HepG2 (cell line): ENCODE results near the gene TEKT5. TPM values are rescaled to one million over a fixed set of nuclear protein-coding genes. Genes with fewer than 3 reads are reported as not detected.

Experiments
- AGO2 ChIP-seq: fragments of 200-400 bp; formaldehyde crosslinking; optimal IDR thresholded peaks from 2 replicates; pipeline ENCODE3; 2017; ENCODE audit warnings: mild to moderate bottlenecking, low read depth, low read length, moderate library complexity
- ATF1 ChIP-seq: IDR thresholded peaks from 2 replicates; pipeline ENCODE4 v1.6.1; 2016; ENCODE audit warnings: mild to moderate bottlenecking, control low read depth
- CHD4 ChIP-seq: fragments of 200-600 bp; sonication (generic); IDR thresholded peaks from 2 replicates; pipeline ENCODE4 v1.7.0; 2017; ENCODE audit warnings: mild to moderate bottlenecking, low read length, borderline replicate concordance
- NFYB ChIP-seq: sonication (generic); formaldehyde crosslinking; IDR thresholded peaks from 2 replicates; pipeline ENCODE4 v1.4.0; 2020; ENCODE audit warnings: missing genetic modification reagents
- PHF8 ChIP-seq: sonication (generic); formaldehyde crosslinking; IDR thresholded peaks from 2 replicates; pipeline ENCODE4 v1.5.0; 2020; ENCODE audit warnings: missing genetic modification reagents
- WIZ ChIP-seq: sonication (generic); formaldehyde crosslinking; IDR thresholded peaks from 2 replicates; pipeline ENCODE4 v1.5.1; 2020; ENCODE audit warnings: mild to moderate bottlenecking, missing genetic modification reagents
- ZBTB20 ChIP-seq: sonication (generic); formaldehyde crosslinking; IDR thresholded peaks from 2 replicates; pipeline ENCODE4 v1.8.1; 2023; ENCODE audit warnings: missing genetic modification reagents, low read depth, mild to moderate bottlenecking, borderline replicate concordance
- ZBTB7B ChIP-seq: sonication (generic); formaldehyde crosslinking; IDR thresholded peaks from 2 replicates; pipeline ENCODE4 v1.4.0; 2020; ENCODE audit warnings: missing genetic modification reagents
- ZNF354B ChIP-seq: sonication (generic); formaldehyde crosslinking; IDR thresholded peaks from 2 replicates; pipeline ENCODE4 v1.8.0; 2022; ENCODE audit warnings: mild to moderate bottlenecking, missing genetic modification reagents
- ZNF382 ChIP-seq: sonication (generic); formaldehyde crosslinking; IDR thresholded peaks from 2 replicates; pipeline ENCODE4 v1.5.0; 2020; ENCODE audit warnings: missing genetic modification reagents, mild to moderate bottlenecking, borderline replicate concordance
- ZNF441 ChIP-seq: sonication (generic); formaldehyde crosslinking; IDR thresholded peaks from 2 replicates; pipeline ENCODE4 v1.7.0; 2021; ENCODE audit warnings: missing genetic modification reagents, borderline replicate concordance
- ZNF547 ChIP-seq: sonication (generic); formaldehyde crosslinking; IDR thresholded peaks from 2 replicates; pipeline ENCODE4 v1.5.1; 2020; ENCODE audit warnings: mild to moderate bottlenecking, missing genetic modification reagents
- ZNF652 ChIP-seq: IDR thresholded peaks from 2 replicates; pipeline ENCODE4 v1.6.1; 2016; ENCODE audit warnings: low read depth, borderline replicate concordance
- ZNF768 ChIP-seq: sonication (generic); formaldehyde crosslinking; IDR thresholded peaks from 2 replicates; pipeline ENCODE4 v1.4.0; 2020; ENCODE audit warnings: missing genetic modification reagents
- polyA plus RNA-seq, 8 experiments: library from polyadenylated mRNA; depleted of rRNA in 3 of 8; stranded (reverse) in 7 of 8; unstranded in 1 of 8; fragments of >200 nt; fragmentation: Illumina TruSeq in 4 of 8; extraction: Trizol in 4 of 8; gene quantifications; 2 replicates each; pipeline versions ENCODE4 v1.2.1 to v1.2.3, GENCODE V29; 2011 to 2016; ENCODE audit warnings: low read depth in 4 of 8, missing spikeins in 1 of 8, mixed read lengths in 1 of 8; ENCODE audit not compliant: insufficient read depth in 1 of 8
- total RNA-seq, 5 experiments: library from RNA; depleted of rRNA; stranded (reverse); fragments of >200 nt; fragmentation: Illumina TruSeq; extraction: Trizol; gene quantifications; 2 replicates each; pipeline ENCODE4 v1.2.3, GENCODE V29; 2016; ENCODE audit warnings: low read depth in 1 of 5
- TF ChIP-seq, protein P1 (sequence below): sonication (generic); formaldehyde crosslinking; IDR thresholded peaks from 2 replicates; pipeline ENCODE4 v1.5.0; 2020; ENCODE audit warnings: mild to moderate bottlenecking, missing genetic modification reagents, borderline replicate concordance
- TF ChIP-seq, protein P2 (sequence below): sonication (generic); formaldehyde crosslinking; IDR thresholded peaks from 2 replicates; pipeline ENCODE4 v1.5.0; 2020; ENCODE audit warnings: missing genetic modification reagents, mild to moderate bottlenecking, borderline replicate concordance
- TF ChIP-seq, protein P3 (sequence below): sonication (generic); formaldehyde crosslinking; IDR thresholded peaks from 2 replicates; pipeline ENCODE4 v1.4.0; 2020; ENCODE audit warnings: missing genetic modification reagents, borderline replicate concordance
- TF ChIP-seq, protein P4 (sequence below): sonication (generic); formaldehyde crosslinking; IDR thresholded peaks from 2 replicates; pipeline ENCODE4 v1.8.1; 2023; ENCODE audit warnings: missing genetic modification reagents, mild to moderate bottlenecking, borderline replicate concordance

TEKT5 gene
- total and polyA plus RNA-seq, 2 of the 13 experiments (the other 11 are each of a cell fraction or from before 2014, with no cell fraction given) = 0.16 TPM; not detected in 1

DNA sequence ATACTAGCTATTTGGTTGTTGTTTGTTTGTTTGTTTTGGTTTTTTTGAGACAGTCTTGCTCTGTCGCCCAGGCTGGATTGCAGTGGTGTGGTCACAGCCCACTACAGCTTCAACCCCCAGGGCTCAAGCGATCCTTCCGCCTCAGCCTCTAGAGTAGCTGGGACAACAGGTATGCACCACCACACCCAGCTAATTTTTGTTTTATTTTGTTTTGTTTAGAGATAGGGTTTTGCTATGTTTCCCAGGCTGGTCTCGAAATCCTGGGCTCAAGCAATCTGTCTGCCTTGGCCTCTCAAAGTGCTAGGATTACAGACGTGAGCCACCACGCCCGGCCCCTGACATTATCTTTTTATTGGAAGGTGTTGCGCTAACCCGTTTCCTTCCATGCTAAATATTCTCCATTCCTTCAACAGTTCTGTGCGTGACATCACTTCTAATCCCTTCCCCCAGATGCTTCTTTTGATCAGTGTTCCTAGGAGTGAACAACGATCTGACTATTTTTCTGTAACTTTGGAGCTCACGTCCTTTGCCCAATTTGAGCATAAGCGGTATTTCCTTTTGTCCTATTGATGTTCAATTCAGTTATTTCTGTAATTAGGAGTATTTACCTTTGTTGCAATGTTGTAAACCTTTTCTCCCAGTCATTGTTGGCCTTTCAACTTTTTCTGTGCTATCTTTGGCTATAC lies 84.1 kb downstream of the TEKT5 start (continued):
- TF ChIP-seq, protein P1, sequence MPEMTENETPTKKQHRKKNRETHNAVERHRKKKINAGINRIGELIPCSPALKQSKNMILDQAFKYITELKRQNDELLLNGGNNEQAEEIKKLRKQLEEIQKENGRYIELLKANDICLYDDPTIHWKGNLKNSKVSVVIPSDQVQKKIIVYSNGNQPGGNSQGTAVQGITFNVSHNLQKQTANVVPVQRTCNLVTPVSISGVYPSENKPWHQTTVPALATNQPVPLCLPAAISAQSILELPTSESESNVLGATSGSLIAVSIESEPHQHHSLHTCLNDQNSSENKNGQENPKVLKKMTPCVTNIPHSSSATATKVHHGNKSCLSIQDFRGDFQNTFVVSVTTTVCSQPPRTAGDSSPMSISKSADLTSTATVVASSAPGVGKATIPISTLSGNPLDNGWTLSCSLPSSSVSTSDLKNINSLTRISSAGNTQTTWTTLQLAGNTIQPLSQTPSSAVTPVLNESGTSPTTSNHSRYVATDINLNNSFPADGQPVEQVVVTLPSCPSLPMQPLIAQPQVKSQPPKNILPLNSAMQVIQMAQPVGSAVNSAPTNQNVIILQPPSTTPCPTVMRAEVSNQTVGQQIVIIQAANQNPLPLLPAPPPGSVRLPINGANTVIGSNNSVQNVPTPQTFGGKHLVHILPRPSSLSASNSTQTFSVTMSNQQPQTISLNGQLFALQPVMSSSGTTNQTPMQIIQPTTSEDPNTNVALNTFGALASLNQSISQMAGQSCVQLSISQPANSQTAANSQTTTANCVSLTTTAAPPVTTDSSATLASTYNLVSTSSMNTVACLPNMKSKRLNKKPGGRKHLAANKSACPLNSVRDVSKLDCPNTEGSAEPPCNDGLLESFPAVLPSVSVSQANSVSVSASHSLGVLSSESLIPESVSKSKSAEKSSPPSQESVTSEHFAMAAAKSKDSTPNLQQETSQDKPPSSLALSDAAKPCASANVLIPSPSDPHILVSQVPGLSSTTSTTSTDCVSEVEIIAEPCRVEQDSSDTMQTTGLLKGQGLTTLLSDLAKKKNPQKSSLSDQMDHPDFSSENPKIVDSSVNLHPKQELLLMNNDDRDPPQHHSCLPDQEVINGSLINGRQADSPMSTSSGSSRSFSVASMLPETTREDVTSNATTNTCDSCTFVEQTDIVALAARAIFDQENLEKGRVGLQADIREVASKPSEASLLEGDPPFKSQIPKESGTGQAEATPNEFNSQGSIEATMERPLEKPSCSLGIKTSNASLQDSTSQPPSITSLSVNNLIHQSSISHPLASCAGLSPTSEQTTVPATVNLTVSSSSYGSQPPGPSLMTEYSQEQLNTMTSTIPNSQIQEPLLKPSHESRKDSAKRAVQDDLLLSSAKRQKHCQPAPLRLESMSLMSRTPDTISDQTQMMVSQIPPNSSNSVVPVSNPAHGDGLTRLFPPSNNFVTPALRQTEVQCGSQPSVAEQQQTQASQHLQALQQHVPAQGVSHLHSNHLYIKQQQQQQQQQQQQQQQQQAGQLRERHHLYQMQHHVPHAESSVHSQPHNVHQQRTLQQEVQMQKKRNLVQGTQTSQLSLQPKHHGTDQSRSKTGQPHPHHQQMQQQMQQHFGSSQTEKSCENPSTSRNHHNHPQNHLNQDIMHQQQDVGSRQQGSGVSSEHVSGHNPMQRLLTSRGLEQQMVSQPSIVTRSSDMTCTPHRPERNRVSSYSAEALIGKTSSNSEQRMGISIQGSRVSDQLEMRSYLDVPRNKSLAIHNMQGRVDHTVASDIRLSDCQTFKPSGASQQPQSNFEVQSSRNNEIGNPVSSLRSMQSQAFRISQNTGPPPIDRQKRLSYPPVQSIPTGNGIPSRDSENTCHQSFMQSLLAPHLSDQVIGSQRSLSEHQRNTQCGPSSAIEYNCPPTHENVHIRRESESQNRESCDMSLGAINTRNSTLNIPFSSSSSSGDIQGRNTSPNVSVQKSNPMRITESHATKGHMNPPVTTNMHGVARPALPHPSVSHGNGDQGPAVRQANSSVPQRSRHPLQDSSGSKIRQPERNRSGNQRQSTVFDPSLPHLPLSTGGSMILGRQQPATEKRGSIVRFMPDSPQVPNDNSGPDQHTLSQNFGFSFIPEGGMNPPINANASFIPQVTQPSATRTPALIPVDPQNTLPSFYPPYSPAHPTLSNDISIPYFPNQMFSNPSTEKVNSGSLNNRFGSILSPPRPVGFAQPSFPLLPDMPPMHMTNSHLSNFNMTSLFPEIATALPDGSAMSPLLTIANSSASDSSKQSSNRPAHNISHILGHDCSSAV (CRISPR knock-in tag) = no peak
- TF ChIP-seq AGO2 (no peak), CHD4 (no peak), ZNF652 (CRISPR knock-in tag) (peak; percentile 12; the same call in 1 of the 2 replicates), ATF1 (CRISPR knock-in tag) (peak; percentile 57; the same call in 1 of the 2 replicates), WIZ (CRISPR knock-in tag) (no peak), ZBTB7B (CRISPR knock-in tag) (no peak), PHF8 (CRISPR knock-in tag) (no peak), NFYB (CRISPR knock-in tag) (no peak), ZBTB20 (CRISPR knock-in tag) (no peak), ZNF441 (CRISPR knock-in tag) (peak; percentile 31; the same call in 1 of the 2 replicates), ZNF354B (CRISPR knock-in tag) (peak; percentile 36; the same call in 1 of the 2 replicates), ZNF547 (CRISPR knock-in tag) (0 out of 2 replicates have a peak, but pooled peaks have one; percentile 13), ZNF768 (CRISPR knock-in tag) (no peak), ZNF382 (CRISPR knock-in tag) (no peak)
- TF ChIP-seq, protein P2, sequence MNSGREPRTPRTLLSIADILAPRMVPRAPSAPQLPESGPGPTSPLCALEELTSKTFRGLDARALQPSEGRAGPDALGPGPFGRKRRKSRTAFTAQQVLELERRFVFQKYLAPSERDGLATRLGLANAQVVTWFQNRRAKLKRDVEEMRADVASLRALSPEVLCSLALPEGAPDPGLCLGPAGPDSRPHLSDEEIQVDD (CRISPR knock-in tag) = no peak
- TF ChIP-seq, protein P3, sequence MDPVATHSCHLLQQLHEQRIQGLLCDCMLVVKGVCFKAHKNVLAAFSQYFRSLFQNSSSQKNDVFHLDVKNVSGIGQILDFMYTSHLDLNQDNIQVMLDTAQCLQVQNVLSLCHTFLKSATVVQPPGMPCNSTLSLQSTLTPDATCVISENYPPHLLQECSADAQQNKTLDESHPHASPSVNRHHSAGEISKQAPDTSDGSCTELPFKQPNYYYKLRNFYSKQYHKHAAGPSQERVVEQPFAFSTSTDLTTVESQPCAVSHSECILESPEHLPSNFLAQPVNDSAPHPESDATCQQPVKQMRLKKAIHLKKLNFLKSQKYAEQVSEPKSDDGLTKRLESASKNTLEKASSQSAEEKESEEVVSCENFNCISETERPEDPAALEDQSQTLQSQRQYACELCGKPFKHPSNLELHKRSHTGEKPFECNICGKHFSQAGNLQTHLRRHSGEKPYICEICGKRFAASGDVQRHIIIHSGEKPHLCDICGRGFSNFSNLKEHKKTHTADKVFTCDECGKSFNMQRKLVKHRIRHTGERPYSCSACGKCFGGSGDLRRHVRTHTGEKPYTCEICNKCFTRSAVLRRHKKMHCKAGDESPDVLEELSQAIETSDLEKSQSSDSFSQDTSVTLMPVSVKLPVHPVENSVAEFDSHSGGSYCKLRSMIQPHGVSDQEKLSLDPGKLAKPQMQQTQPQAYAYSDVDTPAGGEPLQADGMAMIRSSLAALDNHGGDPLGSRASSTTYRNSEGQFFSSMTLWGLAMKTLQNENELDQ (CRISPR knock-in tag) = no peak
- TF ChIP-seq, protein P4, sequence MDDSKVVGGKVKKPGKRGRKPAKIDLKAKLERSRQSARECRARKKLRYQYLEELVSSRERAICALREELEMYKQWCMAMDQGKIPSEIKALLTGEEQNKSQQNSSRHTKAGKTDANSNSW (CRISPR knock-in tag) = no peak
